AG09309 (cell line): ENCODE results near the gene PARP3.
"Not testable (repeated sequence)": the region's sequence is repeated elsewhere in the genome, so short reads cannot be mapped to it uniquely, and the experiment has no call there.

Source experiments
- DNase-seq: peaks from one replicate; pipeline ENCODE4 v3.0.0-alpha.2; 2010; ENCODE audit warnings: low read depth
- H3K4me3 ChIP-seq: 2 replicates; pipeline ENCODE4 v1.5.1; 2011; ENCODE audit warnings: mild to moderate bottlenecking, low read depth, low read length, moderate library complexity; ENCODE audit not compliant: control insufficient read depth
- CTCF ChIP-seq: IDR thresholded peaks from 2 replicates; pipeline ENCODE4 v1.5.1; 2011; ENCODE audit warnings: mild to moderate bottlenecking, low read depth, low read length, inconsistent platforms; ENCODE audit not compliant: insufficient read depth, control insufficient read depth; ENCODE audit errors: missing control alignments

PARP3 gene

GRCh38 chr3:51904034-51904823 lies 37.9 kb upstream of the PARP3 start:
- H3K4me3 ChIP-seq = no peak overlapping the region
- no peak for DNase-seq
- no peak for TF ChIP-seq CTCF

- H3K4me3 ChIP-seq = no peak overlapping the region
- no peak for TF ChIP-seq CTCF
- no peak for DNase-seq
These were observed 34.1 kb upstream of the PARP3 start for GRCh38 chr3:51908026-51908425.

GRCh38 chr3:51916418-51916817 lies 25.7 kb upstream of the PARP3 start:
- no peak for DNase-seq
- H3K4me3 ChIP-seq = no peak overlapping the region
- no peak for TF ChIP-seq CTCF

- no peak for TF ChIP-seq CTCF
- DNase-seq = no peak
These were observed 21.0 kb upstream of the PARP3 start for GRCh38 chr3:51921081-51921578.

GRCh38 chr3:51927061-51927977 lies 14.8 kb upstream of the PARP3 start:
- H3K4me3 ChIP-seq = no peak overlapping the region
- TF ChIP-seq CTCF = no peak
- DNase-seq = no peak

More at GRCh38 chr3:51921081-51921578, 21.0 kb upstream of the PARP3 start:
- H3K4me3 ChIP-seq = no peak overlapping the region

GRCh38 chr3:51928438-51928837 lies 13.7 kb upstream of the PARP3 start:
- no peak for TF ChIP-seq CTCF
- no peak for DNase-seq
- H3K4me3 ChIP-seq = no peak overlapping the region

- not testable (repeated sequence) for DNase-seq, H3K4me3 ChIP-seq
These were observed 13.2 kb upstream of the PARP3 start for GRCh38 chr3:51928981-51929380.
